SK-N-SH (cell line): Measurements from ENCODE around the gene ZSWIM5.

Experiments used
- FOXJ3 ChIP-seq: sonication (generic); formaldehyde crosslinking; IDR thresholded peaks from 2 replicates; pipeline ENCODE4 v1.5.1; 2020; ENCODE audit warnings: mild to moderate bottlenecking, missing genetic modification reagents
- SMC3 ChIP-seq: IDR thresholded peaks from 2 replicates; pipeline ENCODE4 v1.6.1; 2012; ENCODE audit warnings: low read depth, low read length, improper control_type of control experiment
- TF ChIP-seq, protein P1 (sequence below): fragments of 200-600 bp; sonication (generic); IDR thresholded peaks from 2 replicates; pipeline ENCODE4 v1.6.1; 2017; ENCODE audit warnings: antibody characterized with exemption, mild to moderate bottlenecking, moderate library complexity

DNA sequence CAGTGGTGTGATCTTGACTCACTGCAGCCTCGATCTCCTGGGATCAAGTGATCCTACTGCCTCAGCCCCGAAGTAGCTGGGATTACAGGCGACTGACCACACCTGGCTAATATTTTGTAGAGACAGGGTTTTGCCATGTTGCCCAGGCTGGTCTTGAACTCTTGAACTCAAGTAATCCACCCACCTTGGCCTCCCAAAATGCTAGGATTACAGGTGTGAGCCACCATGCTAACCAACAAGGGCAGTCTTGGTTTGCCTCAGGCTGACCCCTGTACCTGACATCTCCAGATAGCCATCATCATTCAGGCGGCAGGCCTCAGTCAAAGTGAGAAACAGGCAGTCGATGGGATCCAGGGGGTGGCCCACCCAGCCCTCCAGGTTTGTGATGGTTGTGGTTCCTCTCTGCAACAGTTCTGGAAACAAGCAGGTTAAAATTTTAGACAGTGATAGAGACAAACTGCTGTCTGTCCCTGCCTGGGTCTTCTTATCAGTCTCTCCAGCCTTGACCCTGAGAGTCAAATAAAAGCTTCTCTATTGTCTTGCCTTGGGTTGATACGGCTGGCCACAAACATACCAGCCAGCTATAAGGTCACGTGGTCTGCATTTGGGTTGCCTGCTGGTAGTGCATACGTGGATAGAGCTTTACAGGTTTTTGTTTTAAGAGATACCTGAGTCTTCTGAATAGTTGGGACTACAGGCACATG lies 167.6 kb downstream of the ZSWIM5 start:
- TF ChIP-seq FOXJ3 (CRISPR knock-in tag) (no peak), SMC3 (no peak)
- TF ChIP-seq, protein P1, sequence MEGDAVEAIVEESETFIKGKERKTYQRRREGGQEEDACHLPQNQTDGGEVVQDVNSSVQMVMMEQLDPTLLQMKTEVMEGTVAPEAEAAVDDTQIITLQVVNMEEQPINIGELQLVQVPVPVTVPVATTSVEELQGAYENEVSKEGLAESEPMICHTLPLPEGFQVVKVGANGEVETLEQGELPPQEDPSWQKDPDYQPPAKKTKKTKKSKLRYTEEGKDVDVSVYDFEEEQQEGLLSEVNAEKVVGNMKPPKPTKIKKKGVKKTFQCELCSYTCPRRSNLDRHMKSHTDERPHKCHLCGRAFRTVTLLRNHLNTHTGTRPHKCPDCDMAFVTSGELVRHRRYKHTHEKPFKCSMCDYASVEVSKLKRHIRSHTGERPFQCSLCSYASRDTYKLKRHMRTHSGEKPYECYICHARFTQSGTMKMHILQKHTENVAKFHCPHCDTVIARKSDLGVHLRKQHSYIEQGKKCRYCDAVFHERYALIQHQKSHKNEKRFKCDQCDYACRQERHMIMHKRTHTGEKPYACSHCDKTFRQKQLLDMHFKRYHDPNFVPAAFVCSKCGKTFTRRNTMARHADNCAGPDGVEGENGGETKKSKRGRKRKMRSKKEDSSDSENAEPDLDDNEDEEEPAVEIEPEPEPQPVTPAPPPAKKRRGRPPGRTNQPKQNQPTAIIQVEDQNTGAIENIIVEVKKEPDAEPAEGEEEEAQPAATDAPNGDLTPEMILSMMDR = no peak
